Lung (tissue), 12 donors: ENCODE data around the gene ACACB. TPM values are rescaled to one million over a fixed set of nuclear protein-coding genes. Genes with fewer than 3 reads are reported as not detected.

Source experiments
- ATAC-seq: fragments of 200-7000 bp; cut with Tn5 transposase; one replicate; pipeline ENCODE4 v1.9.1; 2020; ENCODE audit warnings: moderate number of reproducible peaks; ENCODE audit not compliant: insufficient read depth, low FRiP score
- DNase-seq, 3 donors: peaks; one replicate each; pipeline ENCODE4 v3.0.0-alpha.2; 2013 to 2017
- H3K27ac ChIP-seq, 2 donors: one replicate each; pipeline ENCODE4 v1.5.1; 2013; ENCODE audit warnings: mild to moderate bottlenecking in 2 of 2, moderate library complexity in 2 of 2, control low read depth in 1 of 2, inconsistent platforms in 1 of 2, low read depth in 1 of 2, low read length in 1 of 2
- H3K27me3 ChIP-seq, 3 donors: one replicate each; pipeline ENCODE4 v1.5.1; 2013; ENCODE audit warnings: low read length in 2 of 3; ENCODE audit not compliant: control insufficient read depth in 3 of 3, insufficient read depth in 3 of 3
- H3K36me3 ChIP-seq, 4 donors: one replicate each; pipeline ENCODE4 v1.5.1; 2013; ENCODE audit warnings: low read length in 4 of 4, mild to moderate bottlenecking in 1 of 4, moderate library complexity in 1 of 4; ENCODE audit not compliant: control insufficient read depth in 4 of 4, insufficient read depth in 4 of 4
- H3K4me1 ChIP-seq, 5 donors: one replicate each; pipeline ENCODE4 v1.5.1; 2013; ENCODE audit warnings: low read length in 5 of 5, mild to moderate bottlenecking in 2 of 5, moderate library complexity in 1 of 5; ENCODE audit not compliant: control insufficient read depth in 5 of 5, insufficient read depth in 5 of 5
- H3K4me3 ChIP-seq: one replicate; pipeline ENCODE4 v1.5.1; 2013; ENCODE audit warnings: mild to moderate bottlenecking, control low read depth, moderate library complexity
- H3K9ac ChIP-seq, 2 donors: one replicate each; pipeline ENCODE4 v1.5.1; 2013; ENCODE audit warnings: low read length in 2 of 2, control low read depth in 1 of 2; ENCODE audit not compliant: insufficient read depth in 1 of 2
- H3K9me3 ChIP-seq, 4 donors: one replicate each; pipeline ENCODE4 v1.5.1; 2013; ENCODE audit warnings: low read length in 3 of 4, mild to moderate bottlenecking in 1 of 4, moderate library complexity in 1 of 4; ENCODE audit not compliant: control insufficient read depth in 4 of 4, insufficient read depth in 3 of 4
- CTCF ChIP-seq: IDR thresholded peaks from 2 replicates; pipeline ENCODE4 v1.5.1; 2012; ENCODE audit warnings: mild to moderate bottlenecking; ENCODE audit errors: control extremely low read depth, extremely low read depth
- WGBS, 2 donors: extraction: QIAGEN DNeasy Blood & Tissue Kit; methylation state at CpG; one replicate each; pipeline ENCODE4 v1.1.7; 2013; 5-methylcytosine and 5-hydroxymethylcytosine counted together
- polyA plus RNA-seq, 2 donors: library from polyadenylated mRNA; stranded (reverse); fragments of 200-250 nt; gene quantifications; one replicate each; pipeline ENCODE4 v1.2.1, GENCODE V29; 2013
- total RNA-seq, 2 donors: library from RNA; depleted of rRNA in 1 of 2; stranded (reverse); fragments of >200 nt in 1 of 2; gene quantifications; one replicate each; pipeline ENCODE4 v1.2.1, GENCODE V29; 2014 to 2021
- donor health status: control.
- donor health status: control.
- donor health status: Bipolar disorder and iron deficiency.
- donor health status: healthy.
- donor health status: DM: yes; HTN: yes; CAD: no.

The ACACB gene
- total and polyA plus RNA-seq, 4 donors = 2.9 to 24.5 (median 18.2) TPM

DNA sequence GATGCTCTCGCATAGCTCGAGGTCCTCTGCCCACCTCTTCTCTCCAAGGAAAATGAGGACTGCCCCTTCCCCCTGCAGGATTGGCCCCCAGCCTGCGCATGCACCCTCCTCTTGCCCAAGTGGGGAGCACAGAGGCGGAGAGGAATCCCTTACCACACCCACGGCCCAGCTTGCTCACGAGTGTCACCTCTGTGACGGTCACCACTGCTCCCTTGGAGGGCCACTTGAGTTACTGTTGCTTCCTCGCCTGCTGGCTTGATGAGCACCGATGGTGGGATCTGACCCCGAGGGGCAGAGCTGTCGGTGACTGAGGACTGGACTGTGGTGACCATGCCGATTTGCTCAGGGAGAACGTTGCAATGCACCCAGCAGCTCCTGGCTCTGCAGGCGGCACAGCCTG, 151.0 kb downstream of the ACACB start:
- Histone ChIP-seq H3K9ac (no peak overlapping the region), H3K27me3 (no peaks in the 10 kb centered on the region), H3K9me3 (peaks cover 0 to 4% (median 0%) of the 10 kb centered on the region in 4 donors), H3K4me3 (no peak overlapping the region), H3K36me3 (peaks cover 4 to 29% (median 12%) of the 10 kb centered on the region in 4 donors), H3K27ac (no peak overlapping the region), H3K4me1 (peaks cover 0 to 5% (median 0%) of the 10 kb centered on the region in 5 donors)
- ATAC-seq (no peak), DNase-seq (no peak)
- WGBS, 2 donors = 92 to 93% methylated on average over 14 of the region's 14 CpGs
- TF ChIP-seq CTCF = no peak

GRCh38 chr12:109268896-109269295, 152.5 kb downstream of the ACACB start:
- ATAC-seq (no peak), DNase-seq (no peak)
- H3K9ac ChIP-seq = no peak overlapping the region
- WGBS, 2 donors = 88 to 96% methylated on average over 4 of the region's 4 CpGs
- no peak overlapping the region for H3K27ac ChIP-seq
- H3K4me1 ChIP-seq = peaks cover 0 to 5% (median 0%) of the 10 kb centered on the region in 5 donors
- no peak overlapping the region for H3K4me3 ChIP-seq
- TF ChIP-seq CTCF = no peak
- H3K36me3 ChIP-seq = peaks cover 0 to 29% (median 9%) of the 10 kb centered on the region in 4 donors
- no peaks in the 10 kb centered on the region for H3K27me3 ChIP-seq
- peaks cover 0 to 4% (median 0%) of the 10 kb centered on the region in 4 donors for H3K9me3 ChIP-seq

GRCh38 chr12:109269428-109269827, 153.0 kb downstream of the ACACB start:
- H3K27me3 ChIP-seq = no peaks in the 10 kb centered on the region
- H3K9me3 ChIP-seq = peaks cover 0 to 4% (median 0%) of the 10 kb centered on the region in 4 donors
- no peak overlapping the region for H3K4me3 ChIP-seq
- no peak for TF ChIP-seq CTCF
- H3K27ac ChIP-seq = no peak overlapping the region
- 63 to 70% methylated on average over 3 of the region's 3 CpGs for WGBS, 2 donors
- ATAC-seq (no peak), DNase-seq (no peak)
- H3K36me3 ChIP-seq = peaks cover 0 to 25% (median 9%) of the 10 kb centered on the region in 4 donors
- H3K4me1 ChIP-seq = peaks cover 0 to 5% (median 0%) of the 10 kb centered on the region in 5 donors
- H3K9ac ChIP-seq = no peak overlapping the region

DNA sequence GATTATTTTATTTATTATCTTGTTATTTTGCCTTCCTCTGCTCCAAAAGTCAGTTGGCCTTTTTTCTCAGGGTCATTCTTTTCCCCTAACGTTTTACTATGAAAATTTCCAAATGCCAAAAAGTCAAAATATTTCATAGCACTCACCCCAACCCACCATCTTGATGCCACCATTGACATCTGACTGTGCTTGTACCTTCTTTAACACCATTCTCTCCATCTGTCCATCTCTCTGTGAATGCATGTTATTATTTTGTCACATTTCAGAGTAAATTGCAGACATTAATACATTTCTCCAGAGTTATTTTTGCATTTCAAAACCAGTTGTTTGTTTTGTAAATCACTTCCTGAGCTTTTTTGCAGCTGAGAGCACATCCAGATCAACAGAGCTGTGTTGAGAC, 154.1 kb downstream of the ACACB start:
- WGBS, 2 donors = 27 to 31% methylated on average over 1 of the region's 1 CpG
- no peaks in the 10 kb centered on the region for H3K4me1 ChIP-seq

More for the DNA sequence above, 154.1 kb downstream of the ACACB start:
- H3K4me3 ChIP-seq = no peak overlapping the region
- ATAC-seq = no peak
- H3K9me3 ChIP-seq = peaks cover 0 to 4% (median 0%) of the 10 kb centered on the region in 4 donors
- H3K27ac ChIP-seq = no peak overlapping the region
- no peak overlapping the region for H3K9ac ChIP-seq
- TF ChIP-seq CTCF = no peak
- DNase-seq = no peak
- no peaks in the 10 kb centered on the region for H3K27me3 ChIP-seq
- peaks cover 0 to 15% (median 7%) of the 10 kb centered on the region in 4 donors for H3K36me3 ChIP-seq
